Breast epithelium (tissue), 3 donors: ENCODE measurements around the gene SLC35A1.

ENCODE experiments used
- POLR2A ChIP-seq: fragments of 450-650 bp; IDR thresholded peaks from one replicate; pipeline ENCODE4 v1.6.1; 2016; ENCODE audit warnings: antibody characterized with exemption, mild to moderate bottlenecking, moderate library complexity
- POLR2AphosphoS5 ChIP-seq, 3 donors: sonication (generic); formaldehyde crosslinking; IDR thresholded peaks; one replicate each; pipeline ENCODE4 v1.6.1; 2017; ENCODE audit warnings: antibody characterized with exemption in 3 of 3

DNA sequence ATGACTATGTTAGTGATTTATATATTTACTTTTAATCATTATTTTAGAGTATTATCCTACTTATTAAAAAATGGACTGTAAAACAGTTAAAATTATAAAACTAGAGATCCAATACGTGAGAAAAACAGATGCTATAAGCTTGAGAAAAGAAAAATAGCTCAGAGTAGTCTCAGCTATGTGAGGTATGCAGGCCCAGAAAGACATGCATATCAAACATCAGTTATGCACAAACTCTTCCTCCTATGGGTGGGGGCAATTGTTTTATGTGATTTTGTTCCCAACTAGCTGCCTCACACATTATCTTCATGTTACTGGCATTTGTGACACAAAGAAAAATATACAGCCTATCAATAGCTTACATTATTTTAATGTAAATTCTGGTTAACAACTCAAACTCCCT, 88.2 kb downstream of the SLC35A1 start:
- no peak for TF ChIP-seq POLR2AphosphoS5 (IDR thresholded peaks at IDR 0.05)
- no peak for TF ChIP-seq POLR2A
